ENCODE measurements around the gene PDE7B. TPM values are rescaled to one million over a fixed set of nuclear protein-coding genes. Genes with fewer than 3 reads are reported as not detected.

Gene PDE7B
- total RNA-seq, 4 donors from 2014 or later, result 1.4 to 11.6 (median 3.5) TPM

- H3K4me1 ChIP-seq, result no peaks in the 10 kb centered on the region
- no peaks in the 10 kb centered on the region for H3K27me3 ChIP-seq
- no peak for DNase-seq
- no peaks in the 10 kb centered on the region for H3K9me3 ChIP-seq
- no peaks in the 10 kb centered on the region for H3K36me3 ChIP-seq
- no peak overlapping the region for H3K27ac ChIP-seq
- TF ChIP-seq POLR2A (IDR thresholded peaks at IDR 0.05) (no peak), CTCF (IDR thresholded peaks at IDR 0.05) (no peak)
- H3K4me3 ChIP-seq, result no peak overlapping the region
Measured at GRCh38 chr6:135820340-135820739, 31.2 kb upstream of the PDE7B start.

- Histone ChIP-seq H3K27me3 (no peaks in the 10 kb centered on the region), H3K4me1 (no peaks in the 10 kb centered on the region), H3K27ac (no peak overlapping the region), H3K9me3 (no peaks in the 10 kb centered on the region), H3K36me3 (no peaks in the 10 kb centered on the region), H3K4me3 (no peak overlapping the region)
- TF ChIP-seq CTCF (IDR thresholded peaks at IDR 0.05) (no peak), POLR2A (IDR thresholded peaks at IDR 0.05) (no peak)
- DNase-seq, result no peak
Measured at GRCh38 chr6:135823851-135824250, 27.6 kb upstream of the PDE7B start.

- Histone ChIP-seq H3K36me3 (no peaks in the 10 kb centered on the region), H3K27me3 (no peaks in the 10 kb centered on the region), H3K4me1 (no peaks in the 10 kb centered on the region), H3K27ac (no peak overlapping the region), H3K4me3 (no peak overlapping the region), H3K9me3 (no peaks in the 10 kb centered on the region)
- TF ChIP-seq POLR2A (IDR thresholded peaks at IDR 0.05) (no peak), CTCF (IDR thresholded peaks at IDR 0.05) (no peak)
- DNase-seq, result no peak
Measured at GRCh38 chr6:135826236-135826804, 25.2 kb upstream of the PDE7B start.

- H3K36me3 ChIP-seq, result no peaks in the 10 kb centered on the region
- no peaks in the 10 kb centered on the region for H3K4me1 ChIP-seq
- no peak overlapping the region for H3K27ac ChIP-seq
- H3K9me3 ChIP-seq, result no peaks in the 10 kb centered on the region
- H3K4me3 ChIP-seq, result no peak overlapping the region
- no peak for DNase-seq
- no peak for TF ChIP-seq CTCF (IDR thresholded peaks at IDR 0.05)
- no peak for TF ChIP-seq POLR2A (IDR thresholded peaks at IDR 0.05)
- no peaks in the 10 kb centered on the region for H3K27me3 ChIP-seq
Measured at GRCh38 chr6:135828021-135828420, 23.5 kb upstream of the PDE7B start.

- Histone ChIP-seq H3K4me1 (no peaks in the 10 kb centered on the region), H3K4me3 (no peak overlapping the region), H3K9me3 (no peaks in the 10 kb centered on the region), H3K27ac (no peak overlapping the region), H3K36me3 (no peaks in the 10 kb centered on the region), H3K27me3 (no peaks in the 10 kb centered on the region)
- TF ChIP-seq CTCF (IDR thresholded peaks at IDR 0.05), result no peak
- no peak for TF ChIP-seq POLR2A (IDR thresholded peaks at IDR 0.05)
- DNase-seq, result no peak
Measured at GRCh38 chr6:135830452-135830881, 21.0 kb upstream of the PDE7B start.

- TF ChIP-seq POLR2A (IDR thresholded peaks at IDR 0.05) (no peak), CTCF (IDR thresholded peaks at IDR 0.05) (no peak)
- no peak overlapping the region for H3K27ac ChIP-seq
- DNase-seq, result no peak
- no peak overlapping the region for H3K4me3 ChIP-seq
- no peaks in the 10 kb centered on the region for H3K4me1 ChIP-seq
- no peaks in the 10 kb centered on the region for H3K27me3 ChIP-seq
- no peaks in the 10 kb centered on the region for H3K9me3 ChIP-seq
- no peaks in the 10 kb centered on the region for H3K36me3 ChIP-seq
Measured at GRCh38 chr6:135831016-135831415, 20.5 kb upstream of the PDE7B start.

All from Peyer's patch (tissue), 4 donors.